Right lobe of liver (tissue), 6 donors: Measurements from ENCODE around the gene ACTRT2. TPM values are rescaled to one million over a fixed set of nuclear protein-coding genes. Genes with fewer than 3 reads are reported as not detected.

Source experiments
- ATAC-seq, 4 donors: fragments of 200-7000 bp; cut with Tn5 transposase; one replicate each; pipeline ENCODE4 v1.9.1; 2020; ENCODE audit warnings: mild to moderate bottlenecking in 4 of 4, moderate library complexity in 4 of 4
- DNase-seq, 3 donors: peaks; one replicate each; pipeline ENCODE4 v3.0.0-alpha.2; 2020
- H3K27ac ChIP-seq, 3 donors: fragments of 200-600 bp; one replicate each; pipeline ENCODE4 v1.8.0; 2022
- H3K27me3 ChIP-seq, 2 donors: fragments of 200-600 bp; one replicate each; pipeline ENCODE4 v1.8.0; 2022
- H3K36me3 ChIP-seq, 4 donors: fragments of 200-600 bp; sonication (generic) in 1 of 4; one replicate each; pipeline versions ENCODE4 v1.5.1 to v1.8.0; 2017 to 2022; ENCODE audit warnings: control low read depth in 1 of 4
- H3K4me1 ChIP-seq, 4 donors: fragments of 200-600 bp; sonication (generic) in 1 of 4; one replicate each; pipeline versions ENCODE4 v1.5.1 to v1.8.0; 2017 to 2022; ENCODE audit warnings: control low read depth in 1 of 4
- H3K4me3 ChIP-seq, 3 donors: fragments of 200-600 bp; one replicate each; pipeline ENCODE4 v1.8.0; 2022
- H3K9me3 ChIP-seq, 4 donors: fragments of 200-600 bp; sonication (generic) in 1 of 4; one replicate each; pipeline versions ENCODE4 v1.5.1 to v1.8.0; 2017 to 2022; ENCODE audit warnings: control low read depth in 1 of 4
- CTCF ChIP-seq, 4 donors: fragments of 200-600 bp in 3 of 4; fragments of 450-650 bp in 1 of 4; IDR thresholded peaks; one replicate each; pipeline versions ENCODE4 v1.5.1 to v1.8.0; 2016 to 2022; ENCODE audit warnings: antibody characterized with exemption in 4 of 4, mild to moderate bottlenecking in 2 of 4
- POLR2A ChIP-seq: fragments of 450-650 bp; IDR thresholded peaks from one replicate; pipeline ENCODE4 v1.6.1; 2017; ENCODE audit warnings: antibody characterized with exemption, mild to moderate bottlenecking
- WGBS: methylation state at CpG from one replicate; pipeline ENCODE4 v1.1.6; 2018; ENCODE audit warnings: low coverage, low lambda C conversion rate; ENCODE audit not compliant: insufficient coverage; ENCODE audit errors: missing lambda C conversion rate; 5-methylcytosine and 5-hydroxymethylcytosine counted together
- intact Hi-C, 2 donors: fragments of 100-400 bp; cut with DNase I; formaldehyde crosslinking; loops; one replicate each; pipeline versions ENCODE4 v1.11.2 to v1.14.1; 2022
- total RNA-seq, 6 experiments: library from RNA; depleted of rRNA in 2 of 6; stranded (reverse); fragments of >200 nt in 2 of 6; fragmentation: NEBNext Ultra II Directional in 3 of 6; extraction: Animal tissue kit (Norgen Biotek cat#: 25700) in 3 of 6; gene quantifications; one replicate each; pipeline versions ENCODE4 v1.1.0 to v1.2.4, GENCODE V29; 2016 to 2023
- donor health status: DM: no; HTN: yes; CAD: no.
- donor health status: DM: no; HTN: no; CAD: no.
- donor health status: DM: no; HTN: no; CAD: no.
- donor health status: DM: no; HTN: yes; CAD: no.
- donor health status: DM: no; HTN: yes; CAD: no.

Gene ACTRT2
- total RNA-seq, 6 experiments from 2014 or later, result not detected

DNA sequence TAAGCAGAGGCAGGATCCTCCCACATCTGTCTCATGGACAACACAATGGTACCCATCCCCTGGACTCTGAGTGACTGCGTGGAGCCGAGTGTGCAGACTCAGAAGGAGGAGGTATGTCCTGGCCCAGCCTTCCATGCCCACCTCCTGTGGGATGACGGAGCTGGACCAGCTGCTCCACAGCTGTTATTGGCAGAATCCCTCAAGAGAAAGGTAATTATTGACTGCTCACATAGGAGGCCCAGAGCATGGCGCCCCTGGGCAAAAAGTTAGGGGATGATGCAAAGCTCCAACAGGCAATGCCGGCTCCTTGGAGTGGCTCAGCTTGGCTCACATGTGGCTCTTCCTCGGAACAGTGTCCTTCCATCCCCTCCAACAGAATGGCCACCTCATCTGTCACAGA, 12.2 kb upstream of the ACTRT2 start:
- H3K9me3 ChIP-seq, result no peaks in the 10 kb centered on the region

DNA sequence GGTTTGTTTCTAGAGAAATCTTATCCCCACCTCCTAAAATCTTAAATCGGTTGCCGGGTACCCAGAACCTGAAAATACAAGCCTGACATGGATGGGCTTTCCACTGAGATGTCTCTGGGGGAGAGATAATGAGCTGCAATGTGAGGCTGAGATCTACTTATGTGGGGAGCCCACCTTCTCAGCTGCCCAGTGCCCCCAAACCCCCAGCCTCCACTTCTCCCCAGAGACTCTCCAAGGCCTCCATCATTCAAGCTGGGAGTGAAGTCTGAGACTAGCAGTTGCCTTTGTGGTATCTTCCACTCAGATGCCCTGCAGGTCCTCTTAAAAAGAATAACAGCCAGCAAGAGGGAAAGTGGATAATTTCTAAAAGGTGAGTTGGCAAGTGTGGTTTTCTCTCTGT, 11.7 kb upstream of the ACTRT2 start:
- no peaks in the 10 kb centered on the region for H3K4me1 ChIP-seq
- WGBS, result no CpG with 5 or more reads among the region's 2 CpGs
- TF ChIP-seq CTCF (IDR thresholded peaks at IDR 0.05), result no peak
- no peak for TF ChIP-seq POLR2A
- ATAC-seq (no peak), DNase-seq (no peak)
- intact Hi-C loops, result no loop called here
- H3K36me3 ChIP-seq, result no peaks in the 10 kb centered on the region
- no peaks in the 10 kb centered on the region for H3K9me3 ChIP-seq
- no peak overlapping the region for H3K4me3 ChIP-seq
- peaks cover 0 to 6% of the 10 kb centered on the region in 2 donors for H3K27me3 ChIP-seq
- no peak overlapping the region for H3K27ac ChIP-seq

More for the DNA sequence above, 12.2 kb upstream of the ACTRT2 start:
- no peak overlapping the region for H3K4me3 ChIP-seq
- DNase-seq, result no peak
- 60% methylated on average over 2 of the region's 6 CpGs for WGBS
- no peaks in the 10 kb centered on the region for H3K36me3 ChIP-seq
- no peak for ATAC-seq
- no peaks in the 10 kb centered on the region for H3K4me1 ChIP-seq
- TF ChIP-seq CTCF (IDR thresholded peaks at IDR 0.05) (no peak), POLR2A (no peak)
- intact Hi-C loops, result no loop called here
- H3K27me3 ChIP-seq, result peaks cover 0 to 6% of the 10 kb centered on the region in 2 donors
- no peak overlapping the region for H3K27ac ChIP-seq

DNA sequence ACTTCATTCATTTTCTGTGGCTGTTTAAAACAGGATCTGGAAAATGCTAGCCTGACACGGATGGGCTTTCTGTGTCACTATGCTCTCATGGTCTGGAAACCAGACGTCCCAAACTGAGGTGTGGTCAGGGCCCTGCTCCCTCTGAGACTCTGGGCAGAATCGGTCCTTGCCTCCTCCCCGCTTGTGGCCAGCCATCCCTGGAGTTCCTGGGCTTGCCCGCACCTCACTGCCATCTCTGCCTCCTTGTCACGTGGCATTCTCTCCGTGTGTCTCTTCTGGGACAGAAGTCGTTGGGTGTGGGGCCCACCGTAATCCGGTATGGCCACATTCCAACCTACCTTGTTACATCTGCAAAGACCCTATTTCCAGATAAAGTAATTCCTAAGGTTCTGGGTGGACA, 10.1 kb upstream of the ACTRT2 start:
- WGBS, result 60% methylated on average over 5 of the region's 10 CpGs
- peaks cover 0 to 6% of the 10 kb centered on the region in 2 donors for H3K27me3 ChIP-seq
- no peak for TF ChIP-seq CTCF (IDR thresholded peaks at IDR 0.05)
- no peak for TF ChIP-seq POLR2A
- no peak for ATAC-seq
- H3K36me3 ChIP-seq, result no peaks in the 10 kb centered on the region
- intact Hi-C loops, result loop anchor here (5.0 kb wide), 1 partner anchor 411 kb away; no protein-coding TSS in a partner anchor
- no peaks in the 10 kb centered on the region for H3K9me3 ChIP-seq
- no peaks in the 10 kb centered on the region for H3K4me1 ChIP-seq
- peak in 1 of 3 donors; percentile 35 for DNase-seq
- H3K4me3 ChIP-seq, result no peak overlapping the region
- H3K27ac ChIP-seq, result no peak overlapping the region

- Histone ChIP-seq H3K36me3 (no peaks in the 10 kb centered on the region), H3K27me3 (peaks cover 0 to 6% of the 10 kb centered on the region in 2 donors), H3K4me3 (no peak overlapping the region), H3K4me1 (no peaks in the 10 kb centered on the region), H3K27ac (no peak overlapping the region), H3K9me3 (no peaks in the 10 kb centered on the region)
- WGBS, result 47% methylated on average over 19 of the region's 46 CpGs
- no peak for ATAC-seq
- TF ChIP-seq POLR2A, result no peak
- no peak for TF ChIP-seq CTCF (IDR thresholded peaks at IDR 0.05)
- intact Hi-C loops, result loop anchor here (5.0 kb wide), 1 partner anchor 410 kb away; no protein-coding TSS in a partner anchor
- DNase-seq, result peak in 1 of 3 donors; percentile 51
These were observed 9.4 kb upstream of the ACTRT2 start for GRCh38 chr1:3011631-3012455.
